Endometrial microvascular endothelial cells (primary cell): Measurements from ENCODE around the gene PPP2R5B. TPM values are rescaled to one million over a fixed set of nuclear protein-coding genes. Genes with fewer than 3 reads are reported as not detected.

Experiments used
- in situ Hi-C: cut with HindIII; loops from 2 replicates; pipeline ENCODE4 v1.10.0; 2017; ENCODE audit warnings: low sequenced_read_pairs, low pct_unique_long_range_greater_than_20kb; ENCODE audit errors: inconsistent ontology term
- total RNA-seq: library from RNA; depleted of rRNA; stranded (reverse); fragments of >200 nt; gene quantifications from one replicate; pipeline ENCODE4 v1.2.3, GENCODE V29; 2015; ENCODE audit errors: inconsistent ontology term

Gene PPP2R5B
- total RNA-seq, 1 donor from 2014 or later, result 26.5 TPM

DNA sequence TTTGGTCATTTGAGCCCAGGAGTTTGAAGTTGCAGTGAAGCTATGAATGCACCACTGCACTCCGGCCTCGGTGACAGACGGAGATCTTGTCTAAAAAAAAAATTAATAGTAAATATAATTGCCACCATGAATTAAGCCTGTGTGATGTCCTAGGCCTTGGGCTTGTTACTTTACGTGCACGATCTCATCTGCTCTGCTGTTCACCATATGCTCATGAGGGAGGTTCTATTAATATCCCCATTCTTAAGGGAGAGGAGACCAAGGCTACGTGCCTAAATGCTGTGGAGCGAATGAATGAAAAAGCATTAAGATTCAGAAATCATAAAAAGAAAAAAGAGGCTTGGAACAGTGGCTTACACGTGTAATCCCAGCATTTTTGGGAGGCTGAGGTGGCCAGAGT is 4.9 kb upstream of the PPP2R5B start:
- in situ Hi-C loops, result no loop called here

DNA sequence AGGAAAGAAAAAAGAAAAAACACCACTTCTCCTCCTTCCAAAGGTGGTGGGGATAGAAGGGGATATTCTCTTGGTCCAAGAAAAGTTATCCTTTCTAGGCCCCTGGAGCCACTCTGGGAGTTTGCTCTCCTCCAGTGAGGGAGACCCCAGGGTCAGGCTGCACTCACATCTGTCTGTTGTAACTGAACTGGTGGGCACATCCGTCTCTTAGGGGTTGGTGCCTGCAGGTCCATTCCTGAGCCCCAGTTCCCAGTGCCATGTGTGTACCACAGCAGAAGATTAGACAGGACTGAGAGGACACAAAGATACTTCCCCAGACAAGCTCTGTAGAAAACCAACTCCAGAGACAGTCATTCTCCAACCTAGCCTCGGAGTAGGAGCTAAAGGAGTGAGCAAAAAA is 4.4 kb upstream of the PPP2R5B start:
- in situ Hi-C loops, result no loop called here

GRCh38 chr11:64921384-64921783 is 3.1 kb upstream of the PPP2R5B start:
- in situ Hi-C loops, result no loop called here

GRCh38 chr11:64923151-64923661 is 1.3 kb upstream of the PPP2R5B start:
- in situ Hi-C loops, result no loop called here

DNA sequence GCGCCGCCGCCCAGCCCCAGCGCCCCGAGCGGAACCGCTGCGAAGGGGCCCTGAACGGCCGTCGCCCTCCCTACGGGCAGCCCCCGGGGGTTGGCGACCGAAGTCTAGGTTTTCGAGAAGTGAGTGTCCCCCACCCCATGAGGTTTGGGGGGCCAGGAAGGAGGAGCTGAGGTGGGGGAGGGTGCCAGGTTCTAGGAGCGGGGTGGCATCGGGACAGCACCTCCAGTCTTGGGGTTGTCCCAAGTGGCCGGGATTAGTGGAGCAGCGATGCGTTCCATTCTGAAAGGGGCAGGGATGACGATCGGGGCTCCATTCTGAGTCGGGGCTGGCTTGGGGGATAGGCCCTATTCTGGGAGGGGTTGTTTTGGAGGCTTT is 408 bp downstream of the PPP2R5B start:
- in situ Hi-C loops, result no loop called here

- in situ Hi-C loops, result no loop called here
These were observed 1.3 kb downstream of the PPP2R5B start for GRCh38 chr11:64925536-64926436.

DNA sequence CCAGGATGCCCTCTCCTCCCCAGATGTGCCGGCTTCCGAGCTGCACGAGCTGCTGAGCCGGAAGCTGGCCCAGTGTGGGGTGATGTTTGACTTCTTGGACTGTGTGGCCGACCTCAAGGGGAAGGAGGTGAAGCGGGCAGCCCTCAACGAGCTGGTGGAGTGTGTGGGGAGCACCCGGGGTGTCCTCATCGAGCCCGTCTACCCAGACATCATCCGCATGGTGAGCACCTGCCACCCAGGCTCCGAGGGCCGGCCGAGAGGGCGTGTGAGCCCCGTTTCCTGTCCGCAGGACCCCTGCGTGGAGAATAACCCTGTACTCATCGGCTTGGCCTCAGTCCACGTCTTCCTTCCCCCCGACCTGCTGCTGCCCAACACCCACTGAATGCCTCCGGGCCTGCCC is 2.2 kb downstream of the PPP2R5B start:
- in situ Hi-C loops, result no loop called here

DNA sequence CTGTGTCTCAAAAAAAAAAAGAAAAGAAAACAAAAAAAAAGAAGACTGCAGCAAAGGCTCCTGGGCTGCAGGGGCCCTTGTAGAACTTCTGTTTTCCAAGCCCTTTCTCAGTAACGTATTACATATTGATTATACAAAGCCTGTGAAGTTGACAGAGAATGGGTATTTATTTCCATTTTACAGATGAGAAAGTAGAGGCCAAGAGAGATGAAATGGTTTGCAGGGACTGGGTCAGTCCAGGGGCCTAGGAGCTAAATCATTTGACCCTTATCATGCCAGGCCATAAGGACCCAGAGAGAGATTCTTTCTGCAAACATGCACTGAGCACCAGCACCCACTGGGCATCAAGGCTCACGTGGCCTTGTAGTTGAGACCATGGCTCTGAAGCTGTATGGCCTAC is 4.5 kb downstream of the PPP2R5B start:
- in situ Hi-C loops, result no loop called here

GRCh38 chr11:64929625-64930024 is 5.1 kb downstream of the PPP2R5B start:
- in situ Hi-C loops, result no loop called here

GRCh38 chr11:64930340-64930739 is 5.9 kb downstream of the PPP2R5B start:
- in situ Hi-C loops, result no loop called here

DNA sequence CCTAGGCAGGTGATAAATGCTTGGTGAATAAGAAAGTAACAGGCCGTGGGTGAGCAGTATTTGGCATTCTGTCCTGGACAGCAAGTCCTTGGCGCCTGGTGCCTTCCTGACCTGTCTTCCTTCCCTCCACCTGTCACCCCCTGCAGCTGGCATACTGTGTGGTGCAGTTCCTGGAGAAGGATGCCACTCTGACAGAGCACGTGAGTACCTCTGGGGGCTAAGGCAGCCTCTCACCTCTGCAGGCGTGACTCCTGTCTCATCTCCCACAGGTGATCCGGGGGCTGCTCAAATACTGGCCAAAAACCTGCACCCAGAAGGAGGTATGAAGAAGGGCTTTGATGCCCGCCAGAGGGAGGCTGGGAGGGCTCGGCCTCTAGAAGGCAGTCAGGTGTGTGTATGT is 6.8 kb downstream of the PPP2R5B start:
- in situ Hi-C loops, result no loop called here

- in situ Hi-C loops, result no loop called here
These were observed 7.8 kb downstream of the PPP2R5B start for GRCh38 chr11:64932324-64932723.

- in situ Hi-C loops, result no loop called here
These were observed 8.9 kb downstream of the PPP2R5B start for GRCh38 chr11:64933213-64933934.

- in situ Hi-C loops, result no loop called here
These were observed 9.6 kb downstream of the PPP2R5B start for GRCh38 chr11:64933935-64934681.

DNA sequence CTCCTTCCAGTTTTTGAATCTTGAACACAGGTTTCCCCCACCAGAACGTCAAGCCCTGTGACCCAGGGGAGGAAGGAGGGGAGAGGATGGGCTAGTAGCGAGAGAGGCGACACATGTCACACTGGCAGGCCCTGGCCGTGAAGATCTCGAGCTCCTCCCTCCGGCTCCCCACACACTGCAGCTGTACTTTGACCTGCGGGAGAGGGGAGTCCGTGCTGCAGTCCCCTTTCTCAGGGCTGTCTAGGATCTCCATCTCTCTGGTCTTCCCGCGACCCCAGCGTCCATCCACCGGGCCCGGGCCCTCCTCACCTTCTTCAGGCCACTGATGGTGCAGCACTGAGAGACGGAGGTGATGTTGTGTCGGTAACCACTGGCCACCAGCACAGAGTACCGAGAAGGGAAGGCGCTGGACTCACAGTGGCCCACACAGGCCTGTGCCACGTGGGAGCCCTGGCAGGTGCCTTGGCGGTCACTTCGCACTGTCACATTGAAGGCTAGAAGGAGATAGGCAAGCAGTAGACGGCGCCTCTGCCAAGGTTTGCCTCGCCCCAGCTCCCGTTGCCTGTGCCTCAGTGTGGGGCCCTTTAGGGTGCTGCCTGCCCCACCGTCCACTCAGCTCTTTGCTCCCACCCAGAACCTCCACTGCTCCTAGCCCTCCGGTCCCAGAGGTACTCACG is 10.3 kb downstream of the PPP2R5B start:
- in situ Hi-C loops, result no loop called here

DNA sequence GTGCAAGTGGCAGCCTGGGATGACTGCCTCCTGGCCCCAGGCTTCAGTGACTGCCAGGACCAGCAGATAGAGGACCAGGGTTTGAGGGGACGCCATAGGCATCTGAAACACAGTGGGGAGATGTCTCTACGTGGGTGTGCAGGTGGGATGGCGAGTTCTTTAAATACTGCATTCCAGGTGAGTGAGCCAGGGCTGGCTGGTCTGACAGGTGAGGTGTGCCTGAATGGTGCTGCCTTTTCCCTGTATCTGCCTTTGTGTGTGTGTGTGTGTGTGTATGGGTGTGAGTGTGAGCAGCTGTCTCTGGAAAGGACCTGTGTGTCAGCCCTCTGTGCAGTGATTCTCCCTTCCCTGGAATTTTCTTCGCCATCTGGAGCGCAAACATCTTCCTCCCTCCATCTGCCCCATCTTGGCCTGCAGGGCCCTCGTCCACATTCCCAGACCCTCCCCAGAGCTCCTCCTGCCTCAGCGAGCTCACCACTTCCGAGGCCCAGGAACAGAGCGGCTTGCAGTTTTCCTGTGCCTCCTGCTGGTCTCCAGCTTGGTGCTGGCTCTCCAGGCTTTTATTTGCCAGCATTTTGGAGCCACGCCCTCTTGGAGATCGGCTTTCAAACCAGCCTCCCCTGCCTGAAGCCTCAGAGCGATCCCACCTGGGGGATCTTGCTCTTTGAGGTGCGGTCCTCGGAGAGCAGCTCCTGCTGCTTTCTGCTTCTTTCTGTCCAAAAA is 11.0 kb downstream of the PPP2R5B start, which contains the start of gene GPHA2:
Gene GPHA2, minus strand, starts transcription at position 535 of the 723 bp plus-strand sequence. Its CDS starts 433 bp downstream, at position 102.
- in situ Hi-C loops, result no loop called here

- in situ Hi-C loops, result no loop called here
These were observed 12.1 kb downstream of the PPP2R5B start for GRCh38 chr11:64936539-64936938.

DNA sequence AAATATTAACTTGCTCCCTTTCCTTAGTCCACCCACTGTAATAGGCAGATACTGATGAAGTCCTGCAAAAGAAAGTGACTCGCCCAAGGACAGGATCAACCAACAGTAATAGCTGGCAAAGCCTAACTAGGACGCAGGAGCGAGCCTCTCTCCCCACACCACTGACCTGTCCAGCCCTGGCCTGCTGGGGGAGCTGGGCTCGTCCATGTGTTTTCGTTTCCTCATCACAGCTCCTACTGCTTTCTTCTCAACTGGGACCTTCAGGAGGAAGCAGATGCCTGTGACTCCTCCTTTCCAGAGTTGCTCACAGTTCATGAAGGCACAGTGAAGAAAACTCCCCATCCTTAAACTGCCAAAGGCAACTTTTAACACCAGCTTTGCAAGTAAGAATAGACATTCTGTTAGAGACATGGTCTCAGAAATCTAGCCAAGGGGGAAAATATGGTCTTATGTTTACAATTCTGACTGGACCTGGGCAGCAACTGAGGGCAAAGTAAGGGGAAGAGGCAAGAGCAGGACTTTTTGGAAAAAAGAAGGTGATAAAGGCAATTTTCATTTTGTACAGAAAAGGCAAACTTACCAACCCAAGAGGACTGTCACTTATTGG is 22.8 kb downstream of the PPP2R5B start:
- in situ Hi-C loops, result no loop called here
